Prostate gland (tissue), 2 donors: ENCODE measurements around the gene C20orf173. TPM values are rescaled to one million over a fixed set of nuclear protein-coding genes. Genes with fewer than 3 reads are reported as not detected.
"Not testable (repeated sequence)": the region's sequence is repeated elsewhere in the genome, so short reads cannot be mapped to it uniquely, and the experiment has no call there.

ENCODE experiments used
- DNase-seq: peaks from one replicate; pipeline ENCODE4 v3.0.0-alpha.2; 2019; ENCODE audit warnings: low spot score
- H3K27ac ChIP-seq, 2 donors: fragments of 200-600 bp; sonication (generic); 2 replicates each; pipeline ENCODE4 v1.5.1; 2017 to 2019
- H3K27me3 ChIP-seq: fragments of 200-600 bp; sonication (generic); replicated peaks from 2 replicates; pipeline ENCODE4 v1.5.1; 2019; ENCODE audit not compliant: insufficient read depth
- H3K36me3 ChIP-seq, 2 donors: fragments of 200-600 bp; sonication (generic); 1 replicate in 1 of 2; 2 replicates in 1 of 2; pipeline versions ENCODE4 v1.5.1 to v1.8.1; 2017 to 2019
- H3K4me1 ChIP-seq: fragments of 200-600 bp; sonication (generic); replicated peaks from 2 replicates; pipeline ENCODE4 v1.5.1; 2019
- H3K4me3 ChIP-seq, 2 donors: fragments of 200-600 bp; sonication (generic); 2 replicates each; pipeline ENCODE4 v1.5.1; 2017 to 2019
- H3K9me3 ChIP-seq: fragments of 200-600 bp; sonication (generic); 2 replicates; pipeline ENCODE4 v1.5.1; 2017
- POLR2A ChIP-seq: fragments of 450-650 bp; IDR thresholded peaks from one replicate; pipeline ENCODE4 v1.6.1; 2016; ENCODE audit warnings: antibody characterized with exemption, mild to moderate bottlenecking
- POLR2AphosphoS5 ChIP-seq: sonication (generic); formaldehyde crosslinking; IDR thresholded peaks from one replicate; pipeline ENCODE4 v1.6.1; 2017; ENCODE audit warnings: antibody characterized with exemption
- WGBS: methylation state at CpG from one replicate; pipeline ENCODE4 v1.1.5; 2018; 5-methylcytosine and 5-hydroxymethylcytosine counted together
- intact Hi-C: fragments of 100-400 bp; cut with DNase I; formaldehyde crosslinking; loops from one replicate; pipeline ENCODE4 v1.14.2; 2022
- total RNA-seq, 2 donors: library from RNA; depleted of rRNA; stranded (reverse); fragments of >200 nt; gene quantifications; one replicate each; pipeline ENCODE4 v1.1.0, GENCODE V29; 2016
- TF ChIP-seq, protein P1 (sequence below), 4 experiments: fragments of 200-600 bp in 2 of 4; fragments of 450-650 bp in 2 of 4; sonication (generic) in 2 of 4; IDR thresholded peaks; 1 replicate in 3 of 4; 2 replicates in 1 of 4; pipeline ENCODE4 v1.5.1; 2016 to 2019; ENCODE audit warnings: antibody characterized with exemption in 4 of 4, mild to moderate bottlenecking in 2 of 4, moderate library complexity in 2 of 4

The C20orf173 gene
- total RNA-seq, 2 donors from 2014 or later: not detected

GRCh38 chr20:35559042-35559693 lies 29.7 kb upstream of the C20orf173 start:
- peaks cover 0 to 4% of the 10 kb centered on the region in 2 donors for H3K36me3 ChIP-seq
- no peaks in the 10 kb centered on the region for H3K4me1 ChIP-seq
- H3K27ac ChIP-seq: no peak overlapping the region
- no peak overlapping the region for H3K4me3 ChIP-seq
- intact Hi-C loops: no loop called here
- DNase-seq: no peak
- no peaks in the 10 kb centered on the region for H3K27me3 ChIP-seq
- TF ChIP-seq, protein P1, sequence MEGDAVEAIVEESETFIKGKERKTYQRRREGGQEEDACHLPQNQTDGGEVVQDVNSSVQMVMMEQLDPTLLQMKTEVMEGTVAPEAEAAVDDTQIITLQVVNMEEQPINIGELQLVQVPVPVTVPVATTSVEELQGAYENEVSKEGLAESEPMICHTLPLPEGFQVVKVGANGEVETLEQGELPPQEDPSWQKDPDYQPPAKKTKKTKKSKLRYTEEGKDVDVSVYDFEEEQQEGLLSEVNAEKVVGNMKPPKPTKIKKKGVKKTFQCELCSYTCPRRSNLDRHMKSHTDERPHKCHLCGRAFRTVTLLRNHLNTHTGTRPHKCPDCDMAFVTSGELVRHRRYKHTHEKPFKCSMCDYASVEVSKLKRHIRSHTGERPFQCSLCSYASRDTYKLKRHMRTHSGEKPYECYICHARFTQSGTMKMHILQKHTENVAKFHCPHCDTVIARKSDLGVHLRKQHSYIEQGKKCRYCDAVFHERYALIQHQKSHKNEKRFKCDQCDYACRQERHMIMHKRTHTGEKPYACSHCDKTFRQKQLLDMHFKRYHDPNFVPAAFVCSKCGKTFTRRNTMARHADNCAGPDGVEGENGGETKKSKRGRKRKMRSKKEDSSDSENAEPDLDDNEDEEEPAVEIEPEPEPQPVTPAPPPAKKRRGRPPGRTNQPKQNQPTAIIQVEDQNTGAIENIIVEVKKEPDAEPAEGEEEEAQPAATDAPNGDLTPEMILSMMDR (IDR thresholded peaks at IDR 0.05): no peak
- TF ChIP-seq POLR2A (no peak), POLR2AphosphoS5 (no peak)
- whole genome bisulfite sequencing: 89% methylated on average over 24 of the region's 24 CpGs
- H3K9me3 ChIP-seq: no peaks in the 10 kb centered on the region

- DNase-seq: no peak
- Histone ChIP-seq H3K4me1 (no peaks in the 10 kb centered on the region), H3K4me3 (no peak overlapping the region), H3K36me3 (peaks cover 0 to 4% of the 10 kb centered on the region in 2 donors), H3K27me3 (no peaks in the 10 kb centered on the region), H3K27ac (no peak overlapping the region), H3K9me3 (no peaks in the 10 kb centered on the region)
- no peak for TF ChIP-seq POLR2A
- intact Hi-C loops: no loop called here
- WGBS: 93% methylated on average over 4 of the region's 4 CpGs
Observed at GRCh38 chr20:35558451-35558850, 29.0 kb upstream of the C20orf173 start.

DNA sequence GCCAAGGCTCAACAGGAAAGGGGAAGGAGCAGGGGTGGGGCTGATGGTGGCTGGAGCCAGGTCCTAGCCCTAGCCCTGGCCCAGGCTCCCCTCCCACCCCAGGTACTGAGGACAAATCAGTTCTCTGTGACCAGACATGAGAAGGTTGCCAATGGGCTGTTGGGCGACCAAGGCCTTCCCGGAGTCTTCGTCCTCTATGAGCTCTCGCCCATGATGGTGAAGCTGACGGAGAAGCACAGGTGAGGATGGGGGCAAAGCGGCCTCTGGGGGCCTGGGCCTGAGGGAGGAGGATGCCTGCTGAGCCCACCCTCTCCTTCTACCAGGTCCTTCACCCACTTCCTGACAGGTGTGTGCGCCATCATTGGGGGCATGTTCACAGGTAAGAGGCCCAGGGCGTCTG lies 27.4 kb upstream of the C20orf173 start:
- DNase-seq: no peak

DNA sequence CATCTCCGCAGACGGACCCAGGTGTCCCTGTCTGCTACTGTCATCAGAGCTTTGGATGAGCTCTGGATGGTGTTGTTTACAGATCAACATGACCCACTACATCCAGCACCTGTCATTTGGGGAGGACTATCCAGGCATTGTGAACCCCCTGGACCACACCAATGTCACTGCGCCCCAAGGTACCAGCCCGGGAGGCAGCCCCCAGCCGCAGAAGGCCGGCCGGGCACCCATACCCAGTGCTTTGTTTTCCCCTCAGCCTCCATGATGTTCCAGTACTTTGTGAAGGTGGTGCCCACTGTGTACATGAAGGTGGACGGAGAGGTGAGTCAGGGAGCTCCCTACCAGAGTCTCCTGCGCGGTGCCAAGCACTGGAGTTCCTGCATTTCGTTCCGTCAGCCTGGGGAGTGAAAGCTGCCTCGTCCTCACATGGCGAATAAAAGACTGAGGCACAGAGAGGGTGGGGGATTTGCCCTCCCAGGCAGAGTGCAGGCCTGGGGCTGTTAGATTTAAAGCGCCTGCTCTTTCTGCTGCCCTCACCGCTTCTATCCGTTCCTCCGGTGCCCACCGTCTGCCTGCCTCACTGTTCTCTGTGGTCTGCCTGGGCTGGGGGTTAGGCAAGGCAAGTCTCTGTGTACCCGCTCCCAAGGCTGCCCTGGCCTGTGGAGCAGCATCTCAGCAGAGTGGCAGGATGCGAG lies 26.6 kb upstream of the C20orf173 start:
- no peak overlapping the region for H3K27ac ChIP-seq
- no peaks in the 10 kb centered on the region for H3K27me3 ChIP-seq
- H3K4me1 ChIP-seq: no peaks in the 10 kb centered on the region
- TF ChIP-seq POLR2A: no peak
- TF ChIP-seq, protein P1 (IDR thresholded peaks at IDR 0.05): no peak
- TF ChIP-seq POLR2AphosphoS5: no peak
- no peak overlapping the region for H3K4me3 ChIP-seq
- intact Hi-C loops: no loop called here
- H3K36me3 ChIP-seq: peaks cover 0 to 4% of the 10 kb centered on the region in 2 donors
- no peak for DNase-seq
- H3K9me3 ChIP-seq: no peaks in the 10 kb centered on the region
- WGBS: 94% methylated on average over 21 of the region's 21 CpGs

More for the DNA sequence above, 27.4 kb upstream of the C20orf173 start:
- no peak overlapping the region for H3K4me3 ChIP-seq
- 94% methylated on average over 8 of the region's 8 CpGs for WGBS
- H3K27ac ChIP-seq: no peak overlapping the region
- intact Hi-C loops: no loop called here
- no peaks in the 10 kb centered on the region for H3K9me3 ChIP-seq
- no peaks in the 10 kb centered on the region for H3K4me1 ChIP-seq
- peaks cover 0 to 4% of the 10 kb centered on the region in 2 donors for H3K36me3 ChIP-seq
- no peaks in the 10 kb centered on the region for H3K27me3 ChIP-seq
- TF ChIP-seq POLR2AphosphoS5: no peak

GRCh38 chr20:35555461-35555860 lies 26.0 kb upstream of the C20orf173 start:
- 71% methylated on average over 4 of the region's 4 CpGs for WGBS
- intact Hi-C loops, H3K9me3 ChIP-seq, DNase-seq, H3K4me3 ChIP-seq, H3K4me1 ChIP-seq, H3K27me3 ChIP-seq, H3K36me3 ChIP-seq, H3K27ac ChIP-seq: not testable (repeated sequence)

- Histone ChIP-seq H3K4me3 (no peak overlapping the region), H3K4me1 (no peaks in the 10 kb centered on the region), H3K27ac (no peak overlapping the region), H3K9me3 (no peaks in the 10 kb centered on the region), H3K36me3 (peaks cover 0 to 4% of the 10 kb centered on the region in 2 donors), H3K27me3 (no peaks in the 10 kb centered on the region)
- DNase-seq: no peak
- WGBS: 100% methylated on average over 3 of the region's 3 CpGs
- TF ChIP-seq POLR2A (no peak), POLR2AphosphoS5 (no peak)
- TF ChIP-seq, protein P1 (IDR thresholded peaks at IDR 0.05): no peak
- intact Hi-C loops: no loop called here
Observed at GRCh38 chr20:35552914-35553313, 23.5 kb upstream of the C20orf173 start.
